Activated CD8-positive, alpha-beta T cell treated with anti-CD3 and anti-CD28 coated beads, Interleukin-2, amount 10 ng/mL, durations not matched to agents 7 days and 5 days (primary cell): ENCODE measurements around the gene ZNF527. TPM values are rescaled to one million over a fixed set of nuclear protein-coding genes. Genes with fewer than 3 reads are reported as not detected.

Experiments used
- ATAC-seq: fragments of 150-1000 bp; cut with Tn5 transposase; one replicate; pipeline ENCODE4 v1.10.0; 2021; ENCODE audit warnings: moderate library complexity
- CTCF ChIA-PET: fragments of 350-600 bp; sonication (Branson Sonifier 250); formaldehyde crosslinking; loops from one replicate; lab custom pipeline; 2021; ENCODE audit warnings: antibody characterized with exemption; lab: Charles Lee
- POLR2A ChIA-PET: fragments of 350-600 bp; sonication (Branson Sonifier 250); formaldehyde crosslinking; loops from one replicate; lab custom pipeline; 2021; ENCODE audit warnings: antibody characterized with exemption; lab: Charles Lee
- DNase-seq: peaks from one replicate; pipeline ENCODE4 v3.0.0-alpha.2; 2020
- H3K27ac Mint-ChIP-seq: one replicate; pipeline ENCODE4 v1.8.0; 2021; ENCODE audit warnings: mild to moderate bottlenecking, mixed read lengths
- H3K27me3 Mint-ChIP-seq: one replicate; pipeline ENCODE4 v1.8.0; 2021; ENCODE audit warnings: low read depth, mixed read lengths
- H3K36me3 Mint-ChIP-seq: one replicate; pipeline ENCODE4 v1.8.0; 2021; ENCODE audit warnings: low read depth, mixed read lengths
- H3K4me1 Mint-ChIP-seq: one replicate; pipeline ENCODE4 v1.8.0; 2021; ENCODE audit warnings: low read depth, mixed read lengths
- H3K4me3 Mint-ChIP-seq: one replicate; pipeline ENCODE4 v1.8.0; 2021; ENCODE audit warnings: mild to moderate bottlenecking, mixed read lengths
- H3K9me3 Mint-ChIP-seq: one replicate; pipeline ENCODE4 v1.8.0; 2022; ENCODE audit warnings: mixed read lengths; ENCODE audit not compliant: insufficient read depth
- total RNA-seq, 2 experiments: library from RNA; stranded (reverse); gene quantifications; one replicate each; pipeline ENCODE4 v1.2.3, GENCODE V29; 2021

The ZNF527 gene
- 1 to 10 TPM; 6.5 to 6.7 TPM for total RNA-seq

DNA sequence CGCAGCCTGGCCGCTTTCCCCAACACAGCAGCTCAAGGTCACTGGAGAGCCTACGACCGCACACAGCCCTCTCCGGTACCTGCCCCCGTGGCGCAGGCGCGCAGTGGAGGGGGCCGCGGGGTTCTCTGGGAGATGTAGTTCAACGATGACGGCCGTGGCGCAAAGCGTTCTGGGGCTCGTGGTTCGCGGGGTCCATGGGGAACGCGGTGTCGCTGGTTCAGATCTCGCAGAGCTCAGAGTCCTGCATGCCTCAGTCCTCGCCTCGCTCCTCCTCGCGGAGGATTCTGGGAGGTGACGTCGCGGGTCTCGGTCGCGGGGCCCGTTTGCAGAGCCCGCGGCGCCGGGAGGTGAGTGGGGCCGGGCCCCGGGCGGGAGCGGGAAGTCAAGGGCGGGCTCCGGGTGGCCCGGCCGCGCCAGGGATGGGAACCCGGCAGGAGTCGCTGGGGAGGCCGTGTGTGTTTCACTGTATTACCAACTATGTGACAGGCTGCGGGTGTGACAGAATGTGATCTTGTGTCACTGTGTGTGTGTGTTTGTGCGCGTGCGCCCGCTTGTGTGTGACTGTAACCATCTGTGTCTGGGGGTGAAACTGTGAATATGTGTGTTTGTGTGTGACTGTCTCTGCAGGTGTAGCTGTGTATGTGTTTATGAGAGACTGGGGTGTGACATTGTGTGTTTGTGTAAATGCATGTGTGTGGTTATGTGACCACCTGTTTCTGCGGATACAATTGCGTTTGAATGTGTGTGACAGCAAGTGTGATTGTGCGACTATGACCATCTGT, at the start of gene ZNF527:
ZNF527 (plus strand) TSS at position 220 of the 782 bp plus-strand sequence. CDS start 3,100 bp downstream, outside the sequence.
- peak; percentile 99 for DNase-seq
- Mint-ChIP-seq H3K27ac (peak within 1 kb of the TSS; percentile 92), H3K4me1 (peaks cover 17% of the 10 kb centered on the region), H3K36me3 (peaks cover 13% of the 10 kb centered on the region), H3K9me3 (peaks cover 9% of the 10 kb centered on the region), H3K27me3 (no peaks in the 10 kb centered on the region), H3K4me3 (peak within 1 kb of the TSS; percentile 94)
- POLR2A ChIA-PET, result interaction anchor here (0.6 to 2.1 kb wide), 10 partner anchors 9 to 219 kb away, joined by 3 to 9 read pairs (median 4); partner anchors contain the start of genes ZNF383, ZNF569, ZNF570 and ZNF793
- peak; percentile 99 for ATAC-seq
- CTCF ChIA-PET, result interaction anchor here (1.0 to 1.4 kb wide), 3 partner anchors 60 to 521 kb away, joined by 3 to 6 read pairs (median 3); no protein-coding TSS in a partner anchor

GRCh38 chr19:37329686-37330085, 41.2 kb upstream of the ZNF527 start:
- no peaks in the 10 kb centered on the region for H3K27me3 Mint-ChIP-seq
- peaks cover 17% of the 10 kb centered on the region for H3K4me1 Mint-ChIP-seq
- H3K9me3 Mint-ChIP-seq, result no peaks in the 10 kb centered on the region
- DNase-seq (no peak), ATAC-seq (no peak)
- ChIA-PET POLR2A (interaction anchor here (0.6 kb wide), 1 partner anchor 721 kb away, joined by 3 read pairs; no protein-coding TSS in a partner anchor), CTCF (no interaction called here)
- peaks cover 68% of the 10 kb centered on the region for H3K36me3 Mint-ChIP-seq
- H3K27ac Mint-ChIP-seq, result no peak overlapping the region
- no peak overlapping the region for H3K4me3 Mint-ChIP-seq

DNA sequence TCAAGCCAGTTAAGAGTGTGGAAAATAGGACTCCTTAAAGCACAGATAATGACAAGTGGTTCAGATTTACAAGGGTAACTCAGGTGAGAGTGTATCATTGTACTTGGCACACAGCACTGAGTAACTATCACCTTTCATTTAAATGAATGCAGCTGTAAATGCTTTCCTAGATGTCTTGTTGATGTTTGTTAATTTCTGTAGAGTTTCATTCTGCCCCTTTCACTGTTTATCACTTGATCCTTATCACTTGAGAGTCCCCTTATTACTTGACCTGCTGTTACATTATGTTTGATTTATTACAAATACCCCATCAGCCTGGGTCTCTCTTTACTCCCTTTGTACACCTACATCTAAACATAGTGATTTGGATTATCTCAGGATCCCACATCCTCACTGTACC, 38.1 kb upstream of the ZNF527 start:
- ATAC-seq, result no peak
- peaks cover 9% of the 10 kb centered on the region for H3K9me3 Mint-ChIP-seq
- H3K4me1 Mint-ChIP-seq, result peaks cover 30% of the 10 kb centered on the region
- H3K27me3 Mint-ChIP-seq, result no peaks in the 10 kb centered on the region
- H3K4me3 Mint-ChIP-seq, result no peak overlapping the region
- CTCF ChIA-PET, result no interaction called here
- H3K27ac Mint-ChIP-seq, result no peak overlapping the region
- no peak for DNase-seq
- H3K36me3 Mint-ChIP-seq, result peaks cover 77% of the 10 kb centered on the region
- POLR2A ChIA-PET, result no interaction called here

GRCh38 chr19:37333457-37333856, 37.4 kb upstream of the ZNF527 start:
- Mint-ChIP-seq H3K27ac (no peak overlapping the region), H3K27me3 (no peaks in the 10 kb centered on the region), H3K36me3 (peaks cover 75% of the 10 kb centered on the region), H3K4me3 (peak overlapping the region; percentile 5), H3K4me1 (peaks cover 33% of the 10 kb centered on the region), H3K9me3 (peaks cover 12% of the 10 kb centered on the region)
- ATAC-seq (no peak), DNase-seq (no peak)
- ChIA-PET CTCF (no interaction called here), POLR2A (interaction anchor here (0.7 kb wide), 1 partner anchor 389 kb away, joined by 3 read pairs; no protein-coding TSS in a partner anchor)

DNA sequence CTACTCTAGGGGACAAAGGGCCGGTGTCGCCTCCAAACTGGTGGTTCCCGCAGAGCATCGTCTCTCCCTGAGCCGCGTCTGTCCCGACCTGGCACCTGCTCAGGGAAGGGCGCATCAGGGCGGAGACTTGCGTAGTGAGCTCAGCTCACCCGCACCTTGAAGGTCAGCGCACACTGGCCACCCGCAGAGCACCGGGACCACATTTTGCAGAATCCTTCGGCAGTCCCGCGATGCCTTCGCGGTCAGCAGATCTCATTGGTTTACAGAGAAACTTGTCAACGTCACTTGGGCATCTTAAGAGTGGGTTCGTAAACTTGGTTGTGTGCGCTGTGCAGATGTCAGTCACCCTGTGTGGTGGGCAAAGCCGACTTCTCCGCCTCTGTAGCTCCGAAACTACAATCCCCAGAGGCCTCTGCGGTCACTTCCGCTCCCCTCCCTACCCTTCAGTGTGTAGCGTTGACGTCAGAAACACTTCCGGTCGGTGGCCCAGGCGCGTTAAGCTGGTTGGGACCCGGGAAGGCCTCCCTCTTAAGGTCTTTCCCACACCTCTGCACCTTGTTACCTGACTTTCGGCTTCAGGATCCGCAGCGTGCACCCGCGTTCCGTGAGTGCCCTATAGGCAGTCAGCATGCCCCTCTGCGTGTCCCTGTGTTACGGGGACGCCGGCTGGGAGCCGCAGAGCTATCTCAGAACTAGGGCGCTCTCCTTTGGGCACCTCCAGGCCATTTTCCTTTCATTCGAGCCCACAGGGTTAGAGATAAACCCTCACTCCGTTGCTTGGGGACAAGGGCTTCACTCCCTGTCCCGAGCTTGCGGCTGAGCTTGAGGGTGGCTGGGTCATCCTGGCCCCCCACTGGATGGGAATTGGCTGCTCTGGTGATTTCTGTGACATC, 36.5 kb upstream of the ZNF527 start:
- Mint-ChIP-seq H3K36me3 (peaks cover 74% of the 10 kb centered on the region), H3K27ac (peak overlapping the region; percentile 94), H3K27me3 (no peaks in the 10 kb centered on the region), H3K9me3 (peaks cover 19% of the 10 kb centered on the region), H3K4me3 (peak overlapping the region; percentile 91), H3K4me1 (peaks cover 35% of the 10 kb centered on the region)
- DNase-seq (peak; percentile 94), ATAC-seq (peak; percentile 97)
- ChIA-PET CTCF (interaction anchor here (0.9 to 1.1 kb wide), 2 partner anchors 15 to 17 kb away, joined by 4 to 7 read pairs; no protein-coding TSS in a partner anchor), POLR2A (interaction anchor here (0.6 to 1.3 kb wide), 10 partner anchors 15 to 939 kb away, joined by 3 to 9 read pairs (median 4); partner anchors contain the start of genes ZNF527, ZNF540, ZNF569 and ZNF571)

DNA sequence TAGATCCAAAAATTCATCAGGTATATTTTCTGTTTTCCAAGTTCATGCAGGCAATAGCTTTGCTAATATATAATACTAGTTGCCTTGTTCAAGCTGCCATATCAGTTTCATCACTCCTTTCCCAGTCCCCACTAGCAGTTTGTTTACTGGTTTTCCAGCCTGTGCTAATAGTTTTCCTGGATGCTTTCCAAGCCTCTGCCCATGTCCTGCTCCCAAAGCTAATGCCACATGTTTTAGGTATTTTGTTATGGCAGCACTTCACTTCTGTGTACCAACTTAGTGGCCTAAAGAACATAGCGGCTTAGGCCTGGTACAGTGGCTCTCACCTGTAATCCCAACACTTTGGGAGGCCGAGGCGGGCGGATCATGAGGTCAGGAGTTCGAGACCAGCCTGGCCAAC, 28.1 kb upstream of the ZNF527 start:
- Mint-ChIP-seq H3K27ac (no peak overlapping the region), H3K36me3 (peaks cover 57% of the 10 kb centered on the region), H3K9me3 (peaks cover 17% of the 10 kb centered on the region), H3K4me3 (no peak overlapping the region), H3K27me3 (no peaks in the 10 kb centered on the region), H3K4me1 (peaks cover 5% of the 10 kb centered on the region)
- ATAC-seq (no peak), DNase-seq (no peak)
- POLR2A ChIA-PET, result no interaction called here
- CTCF ChIA-PET, result no interaction called here

GRCh38 chr19:37346091-37346490, 24.8 kb upstream of the ZNF527 start:
- H3K4me3 Mint-ChIP-seq, result no peak overlapping the region
- H3K27ac Mint-ChIP-seq, result no peak overlapping the region
- ChIA-PET CTCF (no interaction called here), POLR2A (no interaction called here)
- H3K36me3 Mint-ChIP-seq, result peaks cover 56% of the 10 kb centered on the region
- H3K27me3 Mint-ChIP-seq, result no peaks in the 10 kb centered on the region
- ATAC-seq, result no peak
- no peaks in the 10 kb centered on the region for H3K4me1 Mint-ChIP-seq
- peaks cover 7% of the 10 kb centered on the region for H3K9me3 Mint-ChIP-seq
- DNase-seq, result no peak

DNA sequence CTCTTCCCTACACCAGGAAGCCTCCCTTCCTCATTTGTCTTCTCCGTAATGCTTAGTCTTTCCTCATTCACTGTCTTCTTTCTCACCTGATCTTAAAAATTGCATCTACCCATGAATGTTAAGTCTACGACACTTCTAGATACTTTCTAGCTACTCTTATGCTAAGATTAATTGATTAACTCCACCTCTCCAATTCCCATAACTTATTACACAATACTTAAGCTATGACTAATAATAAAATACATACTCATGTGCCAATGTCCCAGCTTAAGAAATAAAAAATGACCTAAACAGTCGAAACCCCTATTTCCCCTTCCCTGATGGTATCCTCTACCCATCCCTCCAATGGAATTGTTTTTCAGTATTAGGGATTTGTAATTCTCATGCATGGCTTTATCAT, 22.8 kb upstream of the ZNF527 start:
- H3K27ac Mint-ChIP-seq, result no peak overlapping the region
- no peaks in the 10 kb centered on the region for H3K27me3 Mint-ChIP-seq
- CTCF ChIA-PET, result no interaction called here

GRCh38 chr19:37353968-37354367, 16.9 kb upstream of the ZNF527 start:
- H3K9me3 Mint-ChIP-seq, result peaks cover 60% of the 10 kb centered on the region
- H3K27ac Mint-ChIP-seq, result no peak overlapping the region
- peaks cover 85% of the 10 kb centered on the region for H3K36me3 Mint-ChIP-seq
- POLR2A ChIA-PET, result no interaction called here
- CTCF ChIA-PET, result no interaction called here
- H3K27me3 Mint-ChIP-seq, result no peaks in the 10 kb centered on the region
- no peaks in the 10 kb centered on the region for H3K4me1 Mint-ChIP-seq
- no peak for ATAC-seq
- DNase-seq, result no peak
- no peak overlapping the region for H3K4me3 Mint-ChIP-seq

More for the DNA sequence above, 22.8 kb upstream of the ZNF527 start:
- ATAC-seq (no peak), DNase-seq (no peak)
- peaks cover 66% of the 10 kb centered on the region for H3K36me3 Mint-ChIP-seq
- peaks cover 17% of the 10 kb centered on the region for H3K9me3 Mint-ChIP-seq
- H3K4me1 Mint-ChIP-seq, result no peaks in the 10 kb centered on the region
- no peak overlapping the region for H3K4me3 Mint-ChIP-seq
- POLR2A ChIA-PET, result no interaction called here

- Mint-ChIP-seq H3K27me3 (no peaks in the 10 kb centered on the region), H3K27ac (no peak overlapping the region), H3K4me1 (no peaks in the 10 kb centered on the region), H3K9me3 (peaks cover 67% of the 10 kb centered on the region), H3K4me3 (no peak overlapping the region), H3K36me3 (peaks cover 86% of the 10 kb centered on the region)
- POLR2A ChIA-PET, result no interaction called here
- ATAC-seq (no peak), DNase-seq (no peak)
- CTCF ChIA-PET, result no interaction called here
Measured at GRCh38 chr19:37355901-37356300, 15.0 kb upstream of the ZNF527 start.

GRCh38 chr19:37361994-37362393, 8.9 kb upstream of the ZNF527 start:
- POLR2A ChIA-PET, result interaction anchor here (1.2 kb wide), 1 partner anchor 8 kb away, joined by 4 read pairs; the partner anchor contains the start of gene ZNF527
- DNase-seq (no peak), ATAC-seq (no peak)
- no peak overlapping the region for H3K27ac Mint-ChIP-seq
- no peaks in the 10 kb centered on the region for H3K27me3 Mint-ChIP-seq
- peaks cover 78% of the 10 kb centered on the region for H3K36me3 Mint-ChIP-seq
- H3K4me3 Mint-ChIP-seq, result no peak overlapping the region
- H3K9me3 Mint-ChIP-seq, result peaks cover 66% of the 10 kb centered on the region
- CTCF ChIA-PET, result no interaction called here
- H3K4me1 Mint-ChIP-seq, result no peaks in the 10 kb centered on the region
